CD4-positive, alpha-beta T cell treated with Interleukin-1 beta for 1 hour (primary cell): ENCODE measurements around the gene PQBP1.
A peak's percentile ranks its signal among the peaks of the same experiment; 100 is the strongest.

ENCODE experiments used
- DNase-seq, 2 donors: peaks; one replicate each; pipeline ENCODE4 v3.0.0-alpha.2; 2020 to 2022

Gene PQBP1

GRCh38 chrX:48924270-48924669 is 26.5 kb downstream of the PQBP1 start:
- DNase-seq: no peak

DNA sequence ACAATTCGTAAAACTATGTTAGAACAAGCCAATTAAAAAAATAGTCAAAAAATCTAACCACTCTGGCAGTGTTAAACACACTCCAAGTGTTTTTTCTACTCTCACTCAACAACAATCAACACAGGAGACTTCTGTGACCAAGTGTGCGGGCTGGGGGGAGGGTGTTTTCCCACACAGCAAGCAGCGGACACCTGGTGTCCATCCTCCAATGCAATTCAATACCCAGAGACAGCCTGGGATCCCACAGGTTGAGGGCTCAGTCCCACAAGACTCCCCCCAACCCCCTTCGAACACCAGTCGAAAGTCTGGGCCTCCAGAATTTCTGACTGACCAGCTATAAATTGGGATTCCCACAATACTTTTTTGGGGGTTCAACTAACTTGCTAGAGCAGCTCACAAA is 29.4 kb downstream of the PQBP1 start:
- DNase-seq: no peak

DNA sequence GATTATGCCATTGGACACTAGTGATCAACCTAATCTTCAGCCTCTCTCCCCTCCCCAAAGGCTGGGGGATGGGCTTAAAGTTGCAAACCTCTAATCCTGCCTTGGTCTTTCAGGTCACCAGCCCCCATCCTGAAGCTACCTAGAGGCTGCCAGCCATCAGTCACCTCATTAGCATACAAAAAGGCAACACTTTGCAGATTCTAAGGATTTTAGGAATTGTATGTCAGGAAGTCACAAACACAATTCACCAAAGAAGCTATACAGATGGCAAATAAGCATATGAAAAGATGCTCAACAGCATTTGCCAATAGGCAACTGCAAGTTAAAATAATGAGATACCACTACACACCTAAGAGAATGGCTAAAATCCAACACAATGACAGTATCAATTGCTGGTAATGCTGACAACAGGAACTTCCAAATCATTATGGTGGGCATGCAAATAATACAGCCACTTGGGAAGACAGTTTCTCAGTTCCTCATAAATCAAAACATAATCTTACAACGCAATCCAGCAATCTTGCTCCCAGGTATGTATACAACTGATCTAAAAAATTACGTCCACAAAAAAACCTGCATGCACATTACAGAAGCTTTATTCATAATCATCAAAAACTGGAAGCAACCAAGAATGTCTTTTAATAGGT is 30.1 kb downstream of the PQBP1 start:
- no peak for DNase-seq

GRCh38 chrX:48933757-48934156 is 36.0 kb downstream of the PQBP1 start:
- no peak for DNase-seq

- DNase-seq: peak; percentile 66 to 76
Measured at GRCh38 chrX:48934581-48935300, 37.0 kb downstream of the PQBP1 start.

- no peak for DNase-seq
Measured at GRCh38 chrX:48935301-48935670, 37.6 kb downstream of the PQBP1 start.

- DNase-seq: no peak
Measured at GRCh38 chrX:48936429-48937053, 38.8 kb downstream of the PQBP1 start.

DNA sequence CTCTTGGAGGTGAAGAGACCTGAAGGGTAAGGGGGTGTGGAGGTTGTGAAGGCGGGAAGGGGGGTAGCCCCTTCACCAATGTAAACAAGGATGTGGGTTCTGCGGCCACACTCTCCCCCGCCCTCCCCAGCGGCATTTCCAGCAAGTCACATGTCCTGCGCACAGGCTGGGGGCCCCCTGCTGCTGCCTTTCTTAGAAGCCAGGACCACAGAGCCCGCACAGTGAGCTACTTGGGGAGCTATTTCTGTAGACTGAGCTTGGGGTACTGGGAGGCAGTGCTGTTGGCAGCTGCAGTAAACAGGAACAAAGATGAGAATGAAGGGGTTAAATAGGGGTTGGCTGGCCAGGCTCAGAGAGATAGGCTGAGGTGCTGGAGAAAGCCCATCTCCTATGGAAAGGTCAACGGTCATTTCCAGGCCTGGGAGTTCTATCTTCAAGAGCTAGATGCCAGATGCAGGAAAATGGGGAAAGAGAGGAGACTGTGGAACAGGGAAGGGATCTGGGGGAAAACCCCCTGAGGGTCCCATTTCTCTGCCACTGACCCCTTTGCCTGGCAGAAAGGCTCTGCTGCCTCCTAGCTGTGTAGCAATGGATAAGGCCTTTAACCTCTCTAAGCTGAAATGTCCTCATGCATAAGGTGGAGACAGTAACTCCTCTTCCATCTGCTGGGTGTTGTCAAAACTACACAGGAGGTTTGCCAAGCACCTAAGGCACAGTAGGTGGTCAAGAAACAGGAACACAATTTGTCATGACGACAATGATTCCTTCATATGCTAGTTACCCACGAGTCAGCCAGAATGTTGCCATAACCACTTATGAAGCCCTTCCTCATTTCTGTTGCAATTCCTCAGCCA is 39.6 kb downstream of the PQBP1 start:
- peak; percentile 90 to 94 for DNase-seq

GRCh38 chrX:48938721-48939425 is 41.1 kb downstream of the PQBP1 start:
- DNase-seq: peak; percentile 84 to 89

DNA sequence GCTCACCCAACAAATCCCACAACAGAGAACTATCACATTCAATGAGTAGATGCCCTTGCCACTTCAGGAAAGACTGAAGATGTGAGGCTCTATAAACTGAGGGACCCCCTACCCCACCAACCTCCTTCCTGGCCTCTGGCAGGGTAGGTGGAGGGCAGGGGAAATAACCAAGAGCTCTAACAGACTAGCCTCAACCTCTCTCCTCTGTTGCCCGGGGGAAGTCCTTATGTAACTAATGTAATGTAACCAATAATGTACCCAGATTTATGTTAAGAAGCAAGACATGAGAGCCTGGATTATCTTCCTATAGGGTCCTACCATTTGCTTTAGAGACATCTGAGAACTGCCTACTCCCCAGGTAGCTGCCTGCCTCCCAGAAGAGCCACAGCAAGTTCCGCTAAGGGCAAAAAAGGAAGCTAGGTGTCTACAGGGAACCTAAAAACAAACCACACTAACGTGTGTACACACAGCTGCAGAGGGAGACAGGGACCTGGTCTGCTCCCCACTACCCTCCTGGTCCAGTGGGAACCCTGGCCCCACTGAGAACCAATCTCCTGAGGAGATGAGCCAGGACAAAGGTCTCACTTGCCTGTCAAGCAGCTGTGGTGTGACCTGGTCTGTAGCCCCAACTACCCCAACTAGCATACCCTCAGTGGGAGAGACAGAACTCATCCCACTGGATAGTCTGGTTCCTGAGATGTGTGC is 41.9 kb downstream of the PQBP1 start:
- peak; percentile 50 to 59 for DNase-seq

DNA sequence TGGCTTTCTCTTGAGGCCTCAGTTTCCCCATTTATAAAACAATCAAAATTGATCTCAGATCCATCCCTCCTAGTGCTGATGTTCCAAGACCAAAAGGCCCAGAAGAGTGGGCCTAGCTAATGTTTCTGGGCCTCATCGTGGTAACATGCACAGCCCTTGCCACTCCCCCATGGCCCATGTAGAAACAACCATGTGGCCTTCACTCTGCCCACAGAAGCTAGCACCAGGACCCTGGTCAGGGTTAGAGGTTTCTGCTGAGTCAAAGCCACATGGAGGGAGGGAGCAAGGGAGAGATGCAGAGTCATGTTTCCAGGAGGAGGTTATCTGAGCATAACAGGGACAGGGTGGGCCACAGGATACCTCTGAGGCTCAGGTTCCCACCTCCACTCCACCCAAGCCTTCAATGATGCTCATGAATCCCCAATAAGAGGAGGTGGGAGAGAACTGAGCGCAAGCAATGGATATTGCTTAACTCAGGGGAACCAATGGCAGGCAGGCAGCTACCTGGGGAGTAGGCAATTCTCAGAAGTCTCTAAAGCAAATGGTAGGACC is 42.8 kb downstream of the PQBP1 start:
- no peak for DNase-seq

GRCh38 chrX:48942895-48943294 is 45.2 kb downstream of the PQBP1 start:
- DNase-seq: no peak

DNA sequence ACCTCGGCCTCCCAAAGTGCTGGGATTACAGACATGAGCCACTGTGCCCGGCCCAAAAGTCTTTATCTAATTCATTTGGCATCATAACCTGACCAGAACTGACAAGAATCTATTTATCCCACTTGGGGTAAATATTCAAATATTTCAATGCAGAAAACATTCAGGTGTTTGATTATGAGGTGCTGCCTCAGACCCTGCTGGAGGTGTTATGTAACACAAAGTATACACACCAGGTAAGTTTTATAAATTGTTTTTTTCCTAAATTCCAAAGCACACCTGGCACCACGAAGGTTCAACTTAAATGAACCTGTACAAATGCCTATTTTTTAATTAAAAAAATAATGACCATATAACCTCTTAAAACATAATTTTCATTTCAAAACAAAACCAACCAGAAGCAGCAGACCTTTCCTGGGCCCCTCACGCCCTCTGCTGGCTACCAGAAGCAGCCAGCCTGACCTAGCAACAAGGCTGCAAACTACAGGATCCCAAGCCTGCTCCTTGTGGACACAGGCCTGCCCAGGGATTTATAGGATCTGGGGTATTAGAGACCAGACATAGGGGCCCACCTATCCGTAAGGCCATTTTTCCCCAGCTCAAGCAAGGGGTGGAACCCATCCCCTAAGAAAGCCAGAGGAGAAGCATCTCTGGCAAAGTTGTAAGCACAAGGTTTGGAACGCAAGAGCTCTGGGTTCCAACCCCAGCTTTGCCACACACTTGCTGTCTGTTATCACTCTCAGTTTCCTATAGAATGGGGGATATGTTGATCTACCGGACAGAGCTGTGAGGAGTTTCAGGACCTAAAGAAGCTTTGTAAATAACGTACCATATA is 48.0 kb downstream of the PQBP1 start:
- DNase-seq: peak; percentile 58 to 64

- no peak for DNase-seq
Measured at GRCh38 chrX:48948589-48948988, 50.9 kb downstream of the PQBP1 start.
